ENCODE data around the gene KLHL22. TPM values are rescaled to one million over a fixed set of nuclear protein-coding genes. Genes with fewer than 3 reads are reported as not detected.

Gene KLHL22
- total RNA-seq, 4 donors from 2014 or later, result 24.1 to 32.2 (median 28.4) TPM

DNA sequence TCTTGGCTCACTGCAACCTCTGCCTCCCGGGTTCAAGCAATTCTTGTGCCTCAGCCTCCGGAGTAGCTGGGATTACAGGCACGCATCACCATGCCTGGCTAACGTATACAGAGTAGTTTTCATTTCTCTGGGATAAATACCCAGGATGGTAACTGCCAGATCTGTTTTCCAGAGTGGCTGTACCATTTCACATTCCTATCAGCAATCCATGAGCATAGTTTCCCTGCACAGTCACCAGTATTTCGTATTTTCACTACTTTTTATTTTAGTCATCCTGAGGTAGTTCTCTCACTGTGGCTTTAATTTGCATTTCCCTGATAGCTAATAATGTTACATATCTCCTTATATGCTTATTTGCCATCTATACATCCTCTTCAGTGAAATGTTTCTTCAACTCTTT lies 47.0 kb downstream of the KLHL22 start:
- intact Hi-C loops (cut with DNase I; ENCODE audit: low total_unique reads) (no loop called here), in situ Hi-C loops (cut with MboI; ENCODE audit: low sequenced_read_pairs in 4 of 4) (loop anchor here in 1 of 4 donors (25.0 kb wide), 1 partner anchor 239 kb away; no protein-coding TSS in a partner anchor)
- ATAC-seq (no peak), DNase-seq (no peak)
- no peaks in the 10 kb centered on the region for H3K9me3 ChIP-seq
- peaks cover 0 to 7% of the 10 kb centered on the region in 2 donors for H3K36me3 ChIP-seq
- no peaks in the 10 kb centered on the region for H3K27me3 ChIP-seq
- H3K4me3 ChIP-seq, result no peak overlapping the region
- no peak for TF ChIP-seq POLR2A (IDR thresholded peaks at IDR 0.05)
- TF ChIP-seq, protein P1, sequence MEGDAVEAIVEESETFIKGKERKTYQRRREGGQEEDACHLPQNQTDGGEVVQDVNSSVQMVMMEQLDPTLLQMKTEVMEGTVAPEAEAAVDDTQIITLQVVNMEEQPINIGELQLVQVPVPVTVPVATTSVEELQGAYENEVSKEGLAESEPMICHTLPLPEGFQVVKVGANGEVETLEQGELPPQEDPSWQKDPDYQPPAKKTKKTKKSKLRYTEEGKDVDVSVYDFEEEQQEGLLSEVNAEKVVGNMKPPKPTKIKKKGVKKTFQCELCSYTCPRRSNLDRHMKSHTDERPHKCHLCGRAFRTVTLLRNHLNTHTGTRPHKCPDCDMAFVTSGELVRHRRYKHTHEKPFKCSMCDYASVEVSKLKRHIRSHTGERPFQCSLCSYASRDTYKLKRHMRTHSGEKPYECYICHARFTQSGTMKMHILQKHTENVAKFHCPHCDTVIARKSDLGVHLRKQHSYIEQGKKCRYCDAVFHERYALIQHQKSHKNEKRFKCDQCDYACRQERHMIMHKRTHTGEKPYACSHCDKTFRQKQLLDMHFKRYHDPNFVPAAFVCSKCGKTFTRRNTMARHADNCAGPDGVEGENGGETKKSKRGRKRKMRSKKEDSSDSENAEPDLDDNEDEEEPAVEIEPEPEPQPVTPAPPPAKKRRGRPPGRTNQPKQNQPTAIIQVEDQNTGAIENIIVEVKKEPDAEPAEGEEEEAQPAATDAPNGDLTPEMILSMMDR (IDR thresholded peaks at IDR 0.05 in 4 of 5, conservative IDR thresholded peaks at IDR 0.05 in 1 of 5), result no peak
- no peaks in the 10 kb centered on the region for H3K4me1 ChIP-seq
- H3K27ac ChIP-seq, result no peak overlapping the region

DNA sequence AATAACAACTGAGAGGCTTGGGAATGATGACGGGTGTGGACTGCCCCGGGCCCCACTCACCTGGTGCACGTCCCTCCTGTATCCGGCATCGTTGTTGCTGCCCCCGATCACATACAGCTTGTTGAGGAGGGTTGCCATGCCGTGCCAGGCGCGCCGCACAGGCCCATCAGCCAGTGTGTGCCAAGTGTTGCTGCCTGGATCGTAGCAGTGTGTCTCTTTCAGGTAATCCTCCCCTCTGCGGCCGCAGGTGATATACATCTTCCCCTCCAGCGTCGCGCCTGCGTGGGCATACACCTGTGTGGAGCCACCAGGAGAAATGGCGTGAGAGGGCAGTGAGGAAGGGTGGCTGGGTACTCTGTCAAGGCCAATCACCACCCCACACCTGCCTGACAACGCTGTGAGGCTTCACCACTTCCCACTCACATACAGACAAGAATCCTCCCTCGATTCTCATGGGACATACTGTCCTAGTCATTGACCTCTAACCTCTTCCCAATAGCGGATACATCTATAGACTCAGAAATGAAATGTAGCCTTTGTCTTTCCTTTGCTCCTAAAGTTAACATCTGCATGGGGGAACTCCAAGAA lies 49.1 kb downstream of the KLHL22 start:
- Histone ChIP-seq H3K27ac (no peak overlapping the region), H3K27me3 (no peaks in the 10 kb centered on the region), H3K36me3 (peaks cover 0 to 20% of the 10 kb centered on the region in 2 donors), H3K4me1 (no peaks in the 10 kb centered on the region), H3K4me3 (no peak overlapping the region), H3K9me3 (no peaks in the 10 kb centered on the region)
- TF ChIP-seq POLR2A (IDR thresholded peaks at IDR 0.05), result no peak
- TF ChIP-seq, protein P1 (IDR thresholded peaks at IDR 0.05 in 4 of 5, conservative IDR thresholded peaks at IDR 0.05 in 1 of 5), result no peak
- in situ Hi-C loops (cut with MboI; ENCODE audit: low sequenced_read_pairs in 4 of 4) (loop anchor here in 1 of 4 donors (25.0 kb wide), 1 partner anchor 241 kb away; no protein-coding TSS in a partner anchor), intact Hi-C loops (cut with DNase I; ENCODE audit: low total_unique reads) (no loop called here)
- DNase-seq, result no peak
- ATAC-seq, result no peak

DNA sequence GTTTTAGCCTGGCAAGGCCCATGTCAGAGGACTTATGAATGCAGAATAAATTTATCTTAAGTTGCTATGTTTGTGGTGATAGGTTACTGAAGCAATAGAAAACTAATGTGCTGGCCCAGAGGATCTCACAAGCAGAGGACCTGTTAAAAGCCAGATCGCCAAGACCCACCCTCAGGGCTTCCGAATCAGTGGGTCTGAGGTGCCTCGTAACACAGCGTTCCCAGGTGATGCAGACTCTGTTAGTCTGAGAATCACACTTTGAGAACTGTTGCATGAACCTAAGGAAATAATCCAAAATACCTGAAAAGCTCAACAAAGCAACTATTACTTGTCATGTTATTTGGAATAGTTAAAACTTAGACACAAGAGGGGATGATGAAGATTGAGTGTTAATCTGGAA lies 51.3 kb downstream of the KLHL22 start:
- TF ChIP-seq POLR2A (IDR thresholded peaks at IDR 0.05), result no peak
- TF ChIP-seq, protein P1 (IDR thresholded peaks at IDR 0.05 in 4 of 5, conservative IDR thresholded peaks at IDR 0.05 in 1 of 5), result no peak
- ATAC-seq (no peak), DNase-seq (no peak)
- no peaks in the 10 kb centered on the region for H3K4me1 ChIP-seq
- H3K27me3 ChIP-seq, result no peaks in the 10 kb centered on the region
- peaks cover 0 to 20% of the 10 kb centered on the region in 2 donors for H3K36me3 ChIP-seq
- H3K4me3 ChIP-seq, result no peak overlapping the region
- intact Hi-C loops (cut with DNase I; ENCODE audit: low total_unique reads), result no loop called here
- in situ Hi-C loops (cut with MboI; ENCODE audit: low sequenced_read_pairs in 4 of 4), result loop anchor here in 1 of 4 donors (25.0 kb wide), 1 partner anchor 243 kb away; no protein-coding TSS in a partner anchor
- no peak overlapping the region for H3K27ac ChIP-seq
- H3K9me3 ChIP-seq, result no peaks in the 10 kb centered on the region

DNA sequence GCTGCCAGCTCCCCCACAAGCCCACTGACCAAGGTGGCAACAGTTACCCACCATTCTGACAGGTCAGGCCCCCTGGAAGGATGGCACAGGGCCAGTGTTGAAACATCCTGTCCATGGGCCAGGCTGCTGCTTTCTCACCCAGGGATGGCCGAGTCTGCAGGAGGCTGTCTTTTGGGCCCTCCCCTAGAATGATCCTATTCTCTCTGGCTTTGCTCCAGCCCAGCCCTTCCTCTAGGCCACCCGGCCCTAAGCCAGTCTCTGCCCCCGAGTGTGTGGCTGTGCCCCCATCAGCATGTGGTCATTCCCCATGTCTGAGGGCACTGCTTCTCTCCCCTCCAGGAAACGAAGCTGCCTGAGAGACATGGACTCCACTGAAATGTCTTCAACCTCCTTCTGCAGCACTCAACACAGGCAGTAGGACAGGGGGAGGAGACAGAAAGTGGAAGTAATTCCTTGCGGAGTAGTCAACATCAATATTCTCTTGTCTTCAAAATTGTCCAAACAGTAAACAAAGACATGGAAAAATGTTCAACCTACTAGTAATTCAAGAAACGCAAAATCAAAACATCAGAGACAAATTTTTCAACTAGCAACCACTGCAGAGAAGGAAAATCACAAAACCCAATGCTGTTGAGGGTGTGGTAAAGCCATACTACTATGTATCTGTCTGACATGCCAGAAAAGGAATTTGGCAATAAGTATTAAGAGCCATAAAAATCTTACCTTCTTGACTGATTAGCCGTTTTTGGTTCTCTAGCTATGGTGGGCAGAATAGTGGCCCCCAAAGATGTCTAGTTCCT lies 52.9 kb downstream of the KLHL22 start:
- Histone ChIP-seq H3K27ac (no peak overlapping the region), H3K27me3 (peaks cover 4 to 9% (median 5%) of the 10 kb centered on the region in 3 donors), H3K4me3 (no peak overlapping the region), H3K36me3 (peaks cover 0 to 20% of the 10 kb centered on the region in 2 donors), H3K4me1 (no peaks in the 10 kb centered on the region), H3K9me3 (no peaks in the 10 kb centered on the region)
- TF ChIP-seq POLR2A (IDR thresholded peaks at IDR 0.05), result no peak
- TF ChIP-seq, protein P1 (IDR thresholded peaks at IDR 0.05 in 4 of 5, conservative IDR thresholded peaks at IDR 0.05 in 1 of 5), result no peak
- ATAC-seq (no peak), DNase-seq (no peak)
- intact Hi-C loops (cut with DNase I; ENCODE audit: low total_unique reads) (no loop called here), in situ Hi-C loops (cut with MboI; ENCODE audit: low sequenced_read_pairs in 4 of 4) (loop anchor here in 1 of 4 donors (25.0 kb wide), 1 partner anchor 245 kb away; no protein-coding TSS in a partner anchor)

Data from gastrocnemius medialis (tissue), 4 donors.